Endothelial cell (in vitro differentiated cells): ENCODE data around the gene PAM16. TPM values are rescaled to one million over a fixed set of nuclear protein-coding genes. Genes with fewer than 3 reads are reported as not detected.

ENCODE experiments used
- DNase-seq: peaks from one replicate; pipeline ENCODE4 v3.0.0; 2021; ENCODE audit warnings: low spot score
- H3K27ac Mint-ChIP-seq: one replicate; pipeline ENCODE4 v1.8.0; 2021; ENCODE audit warnings: mixed read lengths, inconsistent platforms; ENCODE audit not compliant: unreplicated experiment
- H3K27me3 Mint-ChIP-seq: one replicate; pipeline ENCODE4 v1.8.0; 2021; ENCODE audit warnings: mild to moderate bottlenecking, moderate library complexity, mixed read lengths, inconsistent platforms; ENCODE audit not compliant: unreplicated experiment
- H3K36me3 Mint-ChIP-seq: one replicate; pipeline ENCODE4 v1.8.0; 2021; ENCODE audit warnings: mild to moderate bottlenecking, low read depth, mixed read lengths, inconsistent platforms; ENCODE audit not compliant: unreplicated experiment
- H3K4me1 Mint-ChIP-seq: one replicate; pipeline ENCODE4 v1.8.0; 2021; ENCODE audit warnings: mild to moderate bottlenecking, mixed read lengths, inconsistent platforms; ENCODE audit not compliant: unreplicated experiment
- H3K4me3 Mint-ChIP-seq: one replicate; pipeline ENCODE4 v1.8.0; 2021; ENCODE audit warnings: mild to moderate bottlenecking, mixed read lengths, inconsistent platforms; ENCODE audit not compliant: unreplicated experiment
- H3K9me3 Mint-ChIP-seq: one replicate; pipeline ENCODE4 v1.8.0; 2021; ENCODE audit warnings: mixed read lengths, inconsistent platforms; ENCODE audit not compliant: unreplicated experiment
- total RNA-seq: library from RNA; stranded (reverse); fragmentation: NEBNext Ultra II Directional; extraction: Animal tissue kit (Norgen Biotek cat#: 25700); gene quantifications from one replicate; pipeline ENCODE4 v1.2.1, GENCODE V29; 2021; ENCODE audit not compliant: unreplicated experiment
- TF ChIP-seq, protein P1 (sequence below): fragments of 200-600 bp; sonication (generic); IDR thresholded peaks from one replicate; pipeline ENCODE4 v1.5.0; 2021; ENCODE audit warnings: antibody characterized with exemption; ENCODE audit not compliant: unreplicated experiment

The PAM16 gene
- total RNA-seq, 1 donor from 2014 or later = 29.5 TPM

- TF ChIP-seq, protein P1, sequence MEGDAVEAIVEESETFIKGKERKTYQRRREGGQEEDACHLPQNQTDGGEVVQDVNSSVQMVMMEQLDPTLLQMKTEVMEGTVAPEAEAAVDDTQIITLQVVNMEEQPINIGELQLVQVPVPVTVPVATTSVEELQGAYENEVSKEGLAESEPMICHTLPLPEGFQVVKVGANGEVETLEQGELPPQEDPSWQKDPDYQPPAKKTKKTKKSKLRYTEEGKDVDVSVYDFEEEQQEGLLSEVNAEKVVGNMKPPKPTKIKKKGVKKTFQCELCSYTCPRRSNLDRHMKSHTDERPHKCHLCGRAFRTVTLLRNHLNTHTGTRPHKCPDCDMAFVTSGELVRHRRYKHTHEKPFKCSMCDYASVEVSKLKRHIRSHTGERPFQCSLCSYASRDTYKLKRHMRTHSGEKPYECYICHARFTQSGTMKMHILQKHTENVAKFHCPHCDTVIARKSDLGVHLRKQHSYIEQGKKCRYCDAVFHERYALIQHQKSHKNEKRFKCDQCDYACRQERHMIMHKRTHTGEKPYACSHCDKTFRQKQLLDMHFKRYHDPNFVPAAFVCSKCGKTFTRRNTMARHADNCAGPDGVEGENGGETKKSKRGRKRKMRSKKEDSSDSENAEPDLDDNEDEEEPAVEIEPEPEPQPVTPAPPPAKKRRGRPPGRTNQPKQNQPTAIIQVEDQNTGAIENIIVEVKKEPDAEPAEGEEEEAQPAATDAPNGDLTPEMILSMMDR = no peak
- no peak within 1 kb of the TSS for H3K27ac Mint-ChIP-seq
- no peaks in the 10 kb centered on the region for H3K9me3 Mint-ChIP-seq
- peak; percentile 33 for DNase-seq
- H3K4me3 Mint-ChIP-seq = peak within 1 kb of the TSS; percentile 83
- H3K36me3 Mint-ChIP-seq = no peaks in the 10 kb centered on the region
- H3K4me1 Mint-ChIP-seq = peaks cover 6% of the 10 kb centered on the region
- H3K27me3 Mint-ChIP-seq = peaks cover 16% of the 10 kb centered on the region
Measured at GRCh38 chr16:4315186-4316107, 35.7 kb downstream of the PAM16 start, which contains the start of gene GLIS2. Gene GLIS2 (plus strand): TSS chr16:4316067. CDS start chr16:4332281, 16,214 bp downstream.

DNA sequence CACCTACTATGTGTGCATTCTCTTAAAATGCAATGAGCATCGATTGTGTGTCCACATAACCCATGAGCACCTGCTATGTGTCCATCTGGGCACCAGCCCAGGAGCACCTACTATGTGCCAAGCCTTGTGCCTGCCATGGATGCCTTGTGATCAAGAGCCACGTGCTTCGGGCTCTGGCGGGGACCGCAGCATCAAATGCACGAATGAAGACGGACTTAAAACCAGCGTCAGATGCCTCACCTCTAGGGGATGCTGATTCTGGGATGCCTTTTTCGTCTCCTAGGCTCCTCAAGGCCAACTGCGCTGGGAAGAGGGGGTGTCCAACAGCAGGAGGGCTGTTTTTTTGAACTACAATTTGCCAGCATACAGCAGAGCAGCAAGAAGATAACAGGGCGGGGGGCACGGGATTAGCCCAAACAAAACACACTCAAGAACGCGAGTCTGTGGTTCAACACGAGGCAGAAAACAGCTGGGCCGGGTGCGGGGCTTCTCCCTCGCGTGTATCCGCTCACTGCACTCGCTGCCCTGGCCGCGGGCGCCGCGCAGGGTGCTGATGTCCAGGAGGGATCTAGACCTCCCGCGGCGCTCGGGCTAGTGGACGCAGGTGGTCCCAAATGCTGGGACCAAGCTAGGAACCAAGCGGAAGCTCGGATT, 36.5 kb downstream of the PAM16 start:
- DNase-seq = no peak
- no peak overlapping the region for H3K27ac Mint-ChIP-seq
- no peaks in the 10 kb centered on the region for H3K36me3 Mint-ChIP-seq
- TF ChIP-seq, protein P1 = no peak
- peak overlapping the region; percentile 83 for H3K4me3 Mint-ChIP-seq
- peaks cover 15% of the 10 kb centered on the region for H3K27me3 Mint-ChIP-seq
- peaks cover 6% of the 10 kb centered on the region for H3K4me1 Mint-ChIP-seq
- H3K9me3 Mint-ChIP-seq = no peaks in the 10 kb centered on the region

DNA sequence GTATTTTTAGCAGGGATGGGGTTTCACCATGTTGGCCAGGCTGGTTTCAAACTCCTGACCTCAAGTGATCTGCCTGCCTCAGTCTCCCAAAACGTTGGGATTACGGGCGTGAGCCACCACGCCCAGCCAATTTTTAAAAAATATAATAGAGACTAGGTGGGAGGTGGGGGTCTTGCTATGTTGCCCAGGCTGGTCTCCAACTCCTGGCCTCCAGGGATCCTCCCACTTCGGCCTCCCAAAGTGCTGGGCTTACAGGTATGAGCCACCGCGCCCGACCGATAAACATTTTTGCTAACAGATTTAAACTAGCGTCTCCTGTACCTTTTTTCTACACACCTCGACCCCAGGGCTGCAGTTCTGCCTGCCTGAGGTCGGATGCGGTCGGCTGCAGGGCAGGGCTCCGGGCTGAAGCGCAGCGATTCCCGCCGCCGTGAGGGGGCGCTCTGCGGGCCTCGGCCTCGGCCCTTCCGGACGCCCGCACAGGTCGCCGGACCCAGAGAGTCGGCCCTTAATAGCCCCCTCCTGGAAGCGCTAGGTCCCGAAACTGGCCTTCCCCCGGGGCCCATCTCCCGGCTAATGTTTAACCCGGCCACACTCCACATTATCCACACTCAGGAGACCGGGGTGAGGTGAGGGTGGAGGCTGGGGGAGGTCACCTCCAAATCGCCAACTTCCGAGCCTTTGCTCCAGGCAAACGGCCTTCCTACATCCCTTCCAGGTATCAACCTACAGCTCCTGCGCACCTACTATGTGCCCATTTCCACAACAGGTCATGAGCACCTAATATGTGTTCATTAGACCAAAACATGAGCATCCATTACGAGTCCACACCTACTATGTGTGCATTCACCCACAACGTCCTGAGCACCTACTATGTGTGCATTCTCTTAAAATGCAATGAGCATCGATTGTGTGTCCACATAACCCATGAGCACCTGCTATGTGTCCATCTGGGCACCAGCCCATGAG, 37.3 kb downstream of the PAM16 start:
- H3K4me1 Mint-ChIP-seq = peaks cover 6% of the 10 kb centered on the region
- TF ChIP-seq, protein P1 = peak; percentile 81
- peak; percentile 86 for DNase-seq
- H3K27me3 Mint-ChIP-seq = peaks cover 13% of the 10 kb centered on the region
- H3K9me3 Mint-ChIP-seq = no peaks in the 10 kb centered on the region
- H3K36me3 Mint-ChIP-seq = no peaks in the 10 kb centered on the region
- H3K4me3 Mint-ChIP-seq = peak overlapping the region; percentile 83
- no peak overlapping the region for H3K27ac Mint-ChIP-seq

GRCh38 chr16:4309833-4310266, 41.3 kb downstream of the PAM16 start:
- H3K4me1 Mint-ChIP-seq = peaks cover 10% of the 10 kb centered on the region
- TF ChIP-seq, protein P1 = peak; percentile 63
- DNase-seq = peak; percentile 80
- no peak overlapping the region for H3K27ac Mint-ChIP-seq
- no peaks in the 10 kb centered on the region for H3K9me3 Mint-ChIP-seq
- H3K36me3 Mint-ChIP-seq = no peaks in the 10 kb centered on the region
- H3K27me3 Mint-ChIP-seq = peaks cover 14% of the 10 kb centered on the region
- H3K4me3 Mint-ChIP-seq = no peak overlapping the region
